Activated naive CD4-positive, alpha-beta T cell treated with anti-CD3 and anti-CD28 coated beads for 36 hours (primary cell): Measurements from ENCODE around the gene ATRNL1. TPM values are rescaled to one million over a fixed set of nuclear protein-coding genes. Genes with fewer than 3 reads are reported as not detected.
A peak's percentile ranks its signal among the peaks of the same experiment; 100 is the strongest.

Experiments
- CTCF ChIA-PET: fragments of 350-600 bp; sonication (Branson Sonifier 250); formaldehyde crosslinking; loops from one replicate; lab custom pipeline; 2021; ENCODE audit warnings: antibody characterized with exemption; lab: Charles Lee
- DNase-seq: peaks from one replicate; pipeline ENCODE4 v3.0.0-alpha.2; 2020
- H3K27ac Mint-ChIP-seq: one replicate; pipeline ENCODE4 v1.8.0; 2021; ENCODE audit warnings: mild to moderate bottlenecking, mixed read lengths
- H3K27me3 Mint-ChIP-seq: one replicate; pipeline ENCODE4 v1.8.0; 2021; ENCODE audit warnings: low read depth, mixed read lengths
- H3K36me3 Mint-ChIP-seq: one replicate; pipeline ENCODE4 v1.8.0; 2021; ENCODE audit warnings: low read depth, mixed read lengths
- H3K4me1 Mint-ChIP-seq: one replicate; pipeline ENCODE4 v1.8.0; 2021; ENCODE audit warnings: low read depth, mixed read lengths
- H3K4me3 Mint-ChIP-seq: one replicate; pipeline ENCODE4 v1.8.0; 2021; ENCODE audit warnings: mild to moderate bottlenecking, moderate library complexity, mixed read lengths
- H3K9me3 Mint-ChIP-seq: one replicate; pipeline ENCODE4 v1.8.0; 2021; ENCODE audit warnings: mixed read lengths
- intact Hi-C: fragments of 100-400 bp; cut with micrococcal nuclease; formaldehyde crosslinking; loops from one replicate; pipeline ENCODE4 v1.15.1; 2023
- total RNA-seq, 2 experiments: library from RNA; stranded (reverse); gene quantifications; one replicate each; pipeline ENCODE4 v1.2.3, GENCODE V29; 2021

ATRNL1 gene
- total RNA-seq, 2 experiments from 2014 or later, result not detected

DNA sequence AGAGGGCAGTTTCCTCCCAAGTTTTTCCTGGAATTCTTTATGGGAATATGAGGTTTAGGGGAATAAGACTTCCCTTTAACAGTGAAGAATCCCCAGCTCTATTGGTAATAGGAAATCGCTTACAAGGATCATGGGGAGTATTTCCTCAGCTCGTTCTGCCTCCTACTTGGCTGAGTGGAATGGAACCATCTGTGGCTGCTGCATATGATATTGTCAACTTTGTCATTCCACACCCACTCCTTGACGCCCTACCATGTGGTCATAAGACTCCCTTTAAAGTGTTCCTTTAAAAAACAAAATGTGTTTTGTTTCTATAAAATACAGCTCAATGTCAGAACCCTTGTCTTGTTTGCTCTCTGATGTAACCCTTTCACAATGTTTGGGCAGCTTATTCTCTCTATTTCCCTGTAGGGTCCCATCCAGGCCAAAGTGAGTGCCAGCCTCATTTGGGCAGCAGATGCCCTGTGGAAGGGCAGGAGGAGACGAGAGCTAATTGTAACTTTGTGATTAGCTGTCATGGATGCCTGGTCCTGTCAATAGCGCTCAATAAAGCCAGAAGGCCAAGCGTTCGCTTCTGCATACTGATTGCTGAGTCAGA is 33.8 kb upstream of the ATRNL1 start:
- Mint-ChIP-seq H3K4me1 (no peaks in the 10 kb centered on the region), H3K9me3 (no peaks in the 10 kb centered on the region), H3K36me3 (no peaks in the 10 kb centered on the region), H3K27me3 (peaks cover 16% of the 10 kb centered on the region), H3K4me3 (no peak overlapping the region), H3K27ac (no peak overlapping the region)
- CTCF ChIA-PET, result no interaction called here
- no peak for DNase-seq
- intact Hi-C loops, result no loop called here

DNA sequence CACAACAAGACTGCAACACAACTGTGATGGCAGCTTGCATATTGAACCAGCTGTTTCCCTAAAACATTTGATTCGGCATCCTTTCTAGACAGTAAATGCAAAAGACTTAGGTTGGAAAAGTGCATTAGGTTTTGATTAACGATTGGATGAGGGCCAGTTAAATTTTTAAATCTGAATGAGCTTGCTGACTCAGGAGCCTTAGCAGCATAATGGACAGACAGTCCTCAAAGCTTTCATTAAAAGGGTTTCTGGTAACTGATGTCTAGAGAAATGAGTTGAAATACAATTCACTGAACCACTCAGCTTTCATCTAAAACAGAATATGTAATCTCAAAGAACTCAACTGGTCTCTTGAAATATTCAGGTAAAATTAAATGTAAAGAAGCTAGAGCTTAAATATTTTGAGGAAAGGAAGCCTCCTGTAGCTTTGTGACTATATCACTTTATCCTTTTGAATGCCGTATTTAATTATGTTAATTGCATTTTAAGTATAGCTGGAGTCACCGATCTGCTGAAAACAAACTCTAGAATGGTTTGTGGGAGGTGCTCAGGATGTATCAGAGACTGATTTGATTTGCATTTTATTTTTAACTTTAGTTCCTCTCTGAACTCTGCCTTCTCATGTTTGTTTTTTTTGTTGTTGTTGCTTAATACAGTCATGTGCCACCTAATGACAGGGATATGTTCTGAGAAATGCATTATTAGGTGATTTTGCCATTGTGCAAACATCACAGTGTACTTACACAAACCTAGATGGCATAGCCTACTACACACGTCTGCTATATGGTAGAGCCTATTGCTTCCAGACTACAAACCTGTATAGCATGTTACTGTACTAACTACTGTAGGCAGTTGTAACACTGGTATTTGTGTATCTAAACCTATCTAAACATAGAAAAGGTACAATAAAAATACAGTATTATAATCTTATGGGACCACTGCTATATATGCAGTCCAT is 29.2 kb upstream of the ATRNL1 start:
- no peak overlapping the region for H3K27ac Mint-ChIP-seq
- no peaks in the 10 kb centered on the region for H3K9me3 Mint-ChIP-seq
- H3K36me3 Mint-ChIP-seq, result no peaks in the 10 kb centered on the region
- CTCF ChIA-PET, result no interaction called here
- no peak for DNase-seq
- intact Hi-C loops, result no loop called here
- no peaks in the 10 kb centered on the region for H3K4me1 Mint-ChIP-seq
- no peak overlapping the region for H3K4me3 Mint-ChIP-seq
- peaks cover 25% of the 10 kb centered on the region for H3K27me3 Mint-ChIP-seq

DNA sequence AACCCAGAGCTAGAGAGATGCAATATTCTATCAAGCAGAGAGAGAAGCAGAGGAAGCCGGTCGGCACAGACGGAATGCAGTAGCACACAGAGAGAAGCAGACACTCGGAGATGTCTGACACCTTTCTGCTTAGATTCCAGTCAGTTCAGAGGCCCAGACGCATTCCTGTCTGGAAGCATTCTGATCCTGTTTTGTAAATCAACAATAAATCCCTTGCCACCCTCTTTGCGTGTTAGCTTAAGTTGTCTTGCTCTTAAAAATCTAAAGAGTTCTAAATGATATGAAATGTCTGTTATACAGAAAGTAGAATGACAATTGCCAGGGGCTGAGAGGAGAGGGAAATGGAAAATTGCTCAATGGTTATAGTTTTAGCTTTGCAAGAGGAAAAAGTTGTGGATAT is 27.4 kb upstream of the ATRNL1 start:
- H3K4me1 Mint-ChIP-seq, result no peaks in the 10 kb centered on the region

DNA sequence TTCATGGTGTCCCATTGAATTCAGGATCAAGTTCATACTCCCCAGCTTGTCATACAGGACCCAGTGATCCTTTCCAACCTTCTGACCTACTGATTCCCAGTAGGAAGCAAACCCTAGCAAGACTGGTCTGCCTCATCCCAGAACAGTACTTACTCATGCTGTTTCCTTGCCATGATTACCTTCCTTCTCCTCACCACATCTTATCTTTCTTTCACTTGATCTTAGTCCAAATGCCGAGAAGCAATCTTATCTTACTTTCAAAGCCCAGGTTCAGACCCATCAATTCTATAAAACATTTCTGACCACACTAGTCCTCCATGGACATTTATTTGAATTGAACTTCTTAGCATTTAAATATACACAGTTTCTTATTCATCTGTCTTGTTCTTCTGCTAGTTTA is 26.6 kb upstream of the ATRNL1 start:
- Mint-ChIP-seq H3K9me3 (no peaks in the 10 kb centered on the region), H3K4me3 (no peak overlapping the region), H3K27me3 (peaks cover 23% of the 10 kb centered on the region), H3K36me3 (no peaks in the 10 kb centered on the region), H3K4me1 (no peaks in the 10 kb centered on the region), H3K27ac (no peak overlapping the region)
- intact Hi-C loops, result no loop called here
- DNase-seq, result no peak
- CTCF ChIA-PET, result no interaction called here

More for the DNA sequence above, 27.4 kb upstream of the ATRNL1 start:
- no peaks in the 10 kb centered on the region for H3K36me3 Mint-ChIP-seq
- H3K4me3 Mint-ChIP-seq, result no peak overlapping the region
- DNase-seq, result no peak
- H3K27ac Mint-ChIP-seq, result no peak overlapping the region
- H3K27me3 Mint-ChIP-seq, result peaks cover 27% of the 10 kb centered on the region
- H3K9me3 Mint-ChIP-seq, result no peaks in the 10 kb centered on the region
- intact Hi-C loops, result no loop called here
- CTCF ChIA-PET, result no interaction called here

DNA sequence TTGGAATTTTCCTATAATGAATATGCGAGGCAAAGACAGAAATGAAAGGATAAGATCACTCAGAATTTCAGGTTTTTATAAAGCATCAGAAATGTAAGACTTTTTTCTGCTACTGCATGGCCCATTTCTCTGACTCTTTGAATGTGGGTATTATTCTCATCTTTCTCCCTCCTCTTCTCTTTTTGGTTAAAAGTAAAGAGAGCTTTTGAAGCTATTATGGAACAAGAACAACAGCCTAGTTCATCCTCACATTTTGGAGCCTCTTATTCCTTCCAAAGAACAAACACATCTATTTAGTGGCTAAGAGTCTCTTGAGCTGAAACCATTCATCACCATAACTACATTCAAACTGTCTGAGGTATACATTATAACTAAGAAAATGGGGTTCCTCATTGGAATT is 19.4 kb upstream of the ATRNL1 start:
- DNase-seq, result no peak
- Mint-ChIP-seq H3K4me3 (no peak overlapping the region), H3K9me3 (no peaks in the 10 kb centered on the region), H3K27ac (no peak overlapping the region), H3K36me3 (no peaks in the 10 kb centered on the region), H3K4me1 (no peaks in the 10 kb centered on the region), H3K27me3 (peaks cover 23% of the 10 kb centered on the region)
- CTCF ChIA-PET, result no interaction called here
- intact Hi-C loops, result no loop called here

DNA sequence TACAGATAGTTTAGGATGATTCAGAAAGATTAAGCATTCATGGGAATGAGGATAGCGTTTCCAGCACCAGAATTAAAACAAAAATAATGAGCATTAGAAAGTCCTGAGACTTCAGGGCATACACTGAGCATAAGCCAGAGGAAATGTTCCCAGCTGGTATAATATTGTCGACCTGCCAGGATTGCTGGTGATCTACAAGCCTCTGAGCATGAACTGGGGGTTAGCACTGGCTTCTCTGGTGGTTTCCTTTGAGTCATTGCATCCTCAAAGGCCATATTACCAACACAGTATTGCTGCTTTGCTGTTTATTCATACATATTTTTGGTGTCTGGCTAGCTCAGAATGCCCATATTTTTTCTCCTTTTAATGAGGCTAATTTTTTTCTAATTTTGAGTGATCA is 10.7 kb upstream of the ATRNL1 start:
- H3K4me1 Mint-ChIP-seq, result no peaks in the 10 kb centered on the region
- H3K27me3 Mint-ChIP-seq, result peaks cover 16% of the 10 kb centered on the region
- no peak for DNase-seq
- no peaks in the 10 kb centered on the region for H3K36me3 Mint-ChIP-seq
- peaks cover 6% of the 10 kb centered on the region for H3K9me3 Mint-ChIP-seq
- no peak overlapping the region for H3K4me3 Mint-ChIP-seq
- CTCF ChIA-PET, result no interaction called here
- intact Hi-C loops, result no loop called here
- H3K27ac Mint-ChIP-seq, result no peak overlapping the region

DNA sequence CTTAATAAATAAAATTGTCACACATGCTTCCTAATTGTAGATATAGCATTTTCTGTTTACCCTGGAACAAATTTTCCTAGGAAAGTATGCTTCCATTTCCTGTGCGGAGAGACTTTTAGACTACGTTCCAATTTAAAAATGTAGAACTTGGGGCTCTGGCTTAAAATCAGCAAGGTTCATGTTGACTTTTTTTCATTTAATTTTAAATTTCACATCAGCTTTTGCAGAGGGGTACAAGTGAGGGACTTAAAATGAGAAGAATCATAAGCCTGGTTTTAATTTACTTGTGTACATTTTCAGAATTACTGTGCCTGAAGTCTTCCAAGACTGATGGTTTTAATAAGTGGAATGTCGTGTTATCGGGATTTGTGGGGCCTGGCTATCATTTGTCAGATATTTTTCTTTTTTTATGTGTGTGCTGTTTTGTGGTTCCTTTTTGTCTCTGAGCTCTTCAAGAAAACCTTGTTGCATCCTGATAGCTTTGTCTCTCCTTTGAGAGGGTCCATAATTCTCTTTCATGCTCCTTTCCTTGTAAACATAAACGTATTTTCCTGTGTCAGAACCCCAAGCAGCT is 8.8 kb upstream of the ATRNL1 start:
- H3K27ac Mint-ChIP-seq, result no peak overlapping the region
- H3K27me3 Mint-ChIP-seq, result peaks cover 19% of the 10 kb centered on the region
- no peaks in the 10 kb centered on the region for H3K4me1 Mint-ChIP-seq
- intact Hi-C loops, result no loop called here
- peaks cover 2% of the 10 kb centered on the region for H3K36me3 Mint-ChIP-seq
- H3K9me3 Mint-ChIP-seq, result peaks cover 8% of the 10 kb centered on the region
- H3K4me3 Mint-ChIP-seq, result no peak overlapping the region
- CTCF ChIA-PET, result interaction anchor here (0.6 kb wide), 1 partner anchor 483 kb away, joined by 3 read pairs; no protein-coding TSS in a partner anchor
- DNase-seq, result no peak

DNA sequence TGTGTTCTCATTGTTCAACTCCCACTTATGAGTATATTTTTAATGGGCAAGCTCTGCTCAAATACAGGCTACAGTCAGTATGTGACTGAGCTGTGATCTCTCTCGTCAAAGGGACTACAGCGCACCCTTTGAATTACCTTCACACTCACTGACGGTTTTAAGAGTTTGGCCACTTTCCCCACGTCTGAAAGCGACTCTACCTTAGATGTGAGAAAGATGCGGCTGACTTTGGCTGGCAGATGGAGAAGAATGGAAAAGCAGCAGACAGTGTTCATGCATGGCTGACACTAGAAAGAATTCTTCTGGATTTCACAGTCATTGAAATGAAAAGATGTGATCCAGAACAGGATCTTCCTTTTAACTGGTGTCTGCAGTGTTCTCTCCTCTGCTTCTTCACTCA is 2.0 kb upstream of the ATRNL1 start:
- DNase-seq, result no peak
- Mint-ChIP-seq H3K9me3 (peaks cover 8% of the 10 kb centered on the region), H3K4me1 (peaks cover 5% of the 10 kb centered on the region), H3K36me3 (peaks cover 2% of the 10 kb centered on the region), H3K4me3 (no peak overlapping the region), H3K27me3 (peaks cover 44% of the 10 kb centered on the region), H3K27ac (no peak overlapping the region)
- CTCF ChIA-PET, result no interaction called here
- intact Hi-C loops, result loop anchor here (5.0 to 10.0 kb wide), 2 partner anchors 216 to 269 kb away; partner anchors contain the start of gene FHIP2A

DNA sequence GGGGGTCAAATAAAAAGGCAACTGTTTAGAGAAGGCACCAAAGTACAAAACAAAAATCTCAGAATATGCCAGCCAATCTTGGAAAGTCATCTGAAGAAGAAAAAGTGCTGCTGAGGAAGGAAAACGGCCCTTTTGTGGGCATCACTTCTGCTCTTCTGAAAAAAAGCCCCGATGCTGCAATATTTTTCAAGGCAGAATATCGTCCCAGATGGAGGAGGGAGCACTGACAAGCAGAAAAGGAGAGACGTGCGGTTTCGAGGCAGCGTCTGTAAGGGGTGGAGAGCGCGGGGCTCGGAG is 959 bp upstream of the ATRNL1 start:
- Mint-ChIP-seq H3K36me3 (peaks cover 2% of the 10 kb centered on the region), H3K27ac (no peak overlapping the region), H3K27me3 (peaks cover 41% of the 10 kb centered on the region), H3K4me1 (peaks cover 5% of the 10 kb centered on the region), H3K9me3 (peaks cover 4% of the 10 kb centered on the region), H3K4me3 (peak overlapping the region; percentile 52)
- DNase-seq, result no peak
- intact Hi-C loops, result loop anchor here (5.0 to 10.0 kb wide), 2 partner anchors 217 to 270 kb away; partner anchors contain the start of gene FHIP2A
- CTCF ChIA-PET, result no interaction called here

DNA sequence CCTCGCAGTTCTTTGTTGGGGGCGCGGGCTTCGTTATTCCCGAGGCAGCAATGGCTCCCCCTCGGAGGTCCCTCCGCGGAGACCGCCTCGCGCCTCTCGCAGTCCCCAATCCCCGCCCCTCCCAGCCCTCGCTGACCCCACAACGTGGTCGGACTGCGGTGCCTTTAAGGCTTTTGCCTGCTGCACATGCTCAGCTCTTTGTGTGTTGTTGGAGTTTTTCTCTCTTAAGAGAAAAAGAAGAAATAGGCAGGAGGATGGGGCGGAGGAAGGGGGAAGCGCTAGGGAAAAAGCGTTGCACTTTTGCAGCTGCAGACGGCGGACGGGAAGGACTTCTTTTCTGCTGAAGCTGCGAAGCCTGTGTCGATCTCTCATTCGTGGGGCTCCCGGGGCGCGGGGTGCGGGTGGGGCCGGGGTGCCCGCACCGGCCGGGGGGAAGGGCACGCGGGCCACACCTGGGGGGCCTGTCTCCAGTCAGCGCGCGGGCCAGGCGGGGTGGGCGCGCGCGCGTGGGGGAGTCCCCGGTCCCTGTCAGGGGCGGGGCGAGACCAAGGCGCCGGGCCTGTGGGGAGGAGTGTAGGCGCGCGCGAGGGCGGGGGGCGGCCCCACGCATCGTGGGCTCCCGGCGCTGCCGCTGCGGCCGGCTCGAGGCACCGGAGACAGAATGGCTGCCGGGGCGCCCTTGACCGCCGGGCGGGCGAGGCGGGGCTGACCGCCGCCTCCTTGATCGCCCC is 445 bp upstream of the ATRNL1 start:
- peaks cover 2% of the 10 kb centered on the region for H3K9me3 Mint-ChIP-seq
- no peak overlapping the region for H3K27ac Mint-ChIP-seq
- CTCF ChIA-PET, result no interaction called here
- H3K4me1 Mint-ChIP-seq, result peaks cover 5% of the 10 kb centered on the region
- intact Hi-C loops, result loop anchor here (5.0 to 10.0 kb wide), 2 partner anchors 218 to 270 kb away; partner anchors contain the start of gene FHIP2A
- H3K27me3 Mint-ChIP-seq, result peaks cover 41% of the 10 kb centered on the region
- peak; percentile 12 for DNase-seq
- H3K36me3 Mint-ChIP-seq, result peaks cover 2% of the 10 kb centered on the region
- H3K4me3 Mint-ChIP-seq, result peak overlapping the region; percentile 68

DNA sequence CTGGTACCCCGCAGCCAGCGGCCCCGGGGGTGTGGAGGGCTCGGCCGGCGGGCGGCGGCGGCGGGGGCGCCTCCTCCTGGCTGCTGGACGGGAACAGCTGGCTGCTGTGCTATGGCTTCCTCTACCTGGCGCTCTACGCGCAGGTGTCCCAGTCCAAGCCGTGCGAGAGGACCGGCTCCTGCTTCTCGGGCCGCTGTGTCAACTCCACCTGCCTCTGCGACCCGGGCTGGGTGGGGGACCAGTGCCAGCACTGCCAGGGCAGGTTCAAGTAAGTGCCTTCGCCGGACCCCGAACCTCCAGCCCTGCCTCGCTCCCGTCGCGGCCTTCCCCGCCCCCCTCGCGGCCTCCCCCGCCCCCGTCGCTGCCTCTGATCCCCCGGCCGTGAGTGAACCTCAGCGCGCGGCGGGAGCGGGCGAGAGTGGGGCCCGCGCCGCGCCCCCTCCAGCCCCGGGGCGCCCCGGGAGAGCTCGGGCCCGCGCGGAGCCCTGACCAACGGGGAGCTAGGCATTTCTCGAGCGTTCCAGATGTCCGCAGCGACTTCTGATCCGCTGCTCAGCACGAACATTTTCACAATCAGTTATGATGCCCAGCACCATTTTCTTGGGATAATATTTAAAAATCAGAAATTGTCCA is 727 bp downstream of the ATRNL1 start:
- Mint-ChIP-seq H3K27ac (no peak overlapping the region), H3K4me1 (peaks cover 5% of the 10 kb centered on the region), H3K9me3 (no peaks in the 10 kb centered on the region), H3K27me3 (peaks cover 41% of the 10 kb centered on the region), H3K36me3 (no peaks in the 10 kb centered on the region), H3K4me3 (peak overlapping the region; percentile 53)
- DNase-seq, result peak; percentile 10
- intact Hi-C loops, result loop anchor here (5.0 to 10.0 kb wide), 2 partner anchors 219 to 272 kb away; partner anchors contain the start of gene FHIP2A
- CTCF ChIA-PET, result no interaction called here
